IMR-90 (cell line): ENCODE results near the gene GRM8. TPM values are rescaled to one million over a fixed set of nuclear protein-coding genes. Genes with fewer than 3 reads are reported as not detected.

ENCODE experiments used
- ATAC-seq: fragments of 200-7000 bp; cut with Tn5 transposase; 2 replicates; pipeline ENCODE4 v1.9.1; 2020; ENCODE audit warnings: low read depth, mild to moderate bottlenecking, moderate library complexity
- BruUV-seq: library from RNA; stranded (reverse); fragments of 400-500 nt; replicated peaks from 2 replicates; lab custom pipeline; 2021; lab: Mats Ljungman, UMichigan
- CTCF ChIA-PET: fragments of 300-600 bp; formaldehyde crosslinking; extraction: SDS; loops from one replicate; lab custom pipeline; 2021; ENCODE audit warnings: antibody characterized with exemption; lab: Yijun Ruan, JAX
- POLR2A ChIA-PET: fragments of 300-600 bp; sonication (Branson Sonifier 250); formaldehyde crosslinking; loops from one replicate; lab custom pipeline; 2022; ENCODE audit warnings: antibody characterized with exemption; ENCODE audit not compliant: unreplicated experiment; lab: Charles Lee
- DNase-seq: peaks from one replicate; pipeline ENCODE4 v3.0.0; 2013
- H2AFZ ChIP-seq: replicated peaks from 2 replicates; pipeline ENCODE3; 2013; ENCODE audit warnings: low read length, mild to moderate bottlenecking; ENCODE audit not compliant: poor library complexity
- H2AK5ac ChIP-seq: 2 replicates; pipeline ENCODE4 v1.6.1; 2013; ENCODE audit warnings: low read depth, low read length, inconsistent platforms
- H2AK9ac ChIP-seq: replicated peaks from 2 replicates; pipeline ENCODE3; 2013; ENCODE audit warnings: mild to moderate bottlenecking, low read depth, low read length, moderate library complexity; ENCODE audit not compliant: poor library complexity
- H2BK120ac ChIP-seq: 2 replicates; pipeline ENCODE4 v1.6.1; 2013; ENCODE audit warnings: low read depth, low read length, inconsistent platforms
- H2BK15ac ChIP-seq: 3 replicates; pipeline ENCODE4 v1.6.1; 2013; ENCODE audit warnings: low read depth, low read length, inconsistent platforms
- H2BK20ac ChIP-seq: 2 replicates; pipeline ENCODE4 v1.6.1; 2013; ENCODE audit warnings: low read depth, mild to moderate bottlenecking, inconsistent platforms, low read length, moderate library complexity
- H2BK5ac ChIP-seq: 2 replicates; pipeline ENCODE4 v1.6.1; 2013; ENCODE audit warnings: mild to moderate bottlenecking, low read depth, low read length, inconsistent platforms; ENCODE audit not compliant: poor library complexity, severe bottlenecking
- H3K14ac ChIP-seq: replicated peaks from 2 replicates; pipeline ENCODE4 v1.6.1; 2013; ENCODE audit warnings: low read depth, low read length, inconsistent platforms
- H3K18ac ChIP-seq: 2 replicates; pipeline ENCODE4 v1.6.1; 2013; ENCODE audit warnings: low read depth, low read length, control low read depth
- H3K23ac ChIP-seq: 2 replicates; pipeline ENCODE4 v1.6.1; 2013; ENCODE audit warnings: low read depth, low read length, inconsistent platforms
- H3K27ac ChIP-seq: 2 replicates; pipeline ENCODE4 v1.5.1; 2013; ENCODE audit warnings: mild to moderate bottlenecking, control low read depth, low read length; ENCODE audit not compliant: insufficient read depth
- H3K27me3 ChIP-seq: 2 replicates; pipeline ENCODE4 v1.6.1; 2013; ENCODE audit warnings: low read length; ENCODE audit not compliant: control insufficient read depth, insufficient read depth
- H3K36me3 ChIP-seq: 2 replicates; pipeline ENCODE4 v1.6.1; 2013; ENCODE audit warnings: low read length, mixed read lengths; ENCODE audit not compliant: control insufficient read depth, insufficient read depth
- H3K4ac ChIP-seq: 2 replicates; pipeline ENCODE4 v1.6.1; 2013; ENCODE audit warnings: low read depth, low read length, inconsistent platforms
- H3K4me1 ChIP-seq: 2 replicates; pipeline ENCODE4 v1.6.1; 2013; ENCODE audit warnings: low read length, mixed read lengths; ENCODE audit not compliant: control insufficient read depth, insufficient read depth
- H3K4me2 ChIP-seq: 2 replicates; pipeline ENCODE4 v1.6.1; 2013; ENCODE audit warnings: low read depth, mild to moderate bottlenecking, control low read depth, low read length, moderate library complexity
- H3K4me3 ChIP-seq: 2 replicates; pipeline ENCODE4 v1.5.1; 2013; ENCODE audit warnings: low read depth, mild to moderate bottlenecking, control low read depth, low read length, moderate library complexity; ENCODE audit not compliant: insufficient read depth
- H3K56ac ChIP-seq: 2 replicates; pipeline ENCODE4 v1.6.1; 2013; ENCODE audit warnings: low read length, inconsistent platforms; ENCODE audit not compliant: insufficient read depth; ENCODE audit errors: extremely low read depth
- H3K79me1 ChIP-seq, 2 experiments: 2 replicates each; pipeline ENCODE4 v1.6.1; 2013; ENCODE audit warnings: low read length in 2 of 2, inconsistent platforms in 1 of 2, low read depth in 1 of 2
- H3K9ac ChIP-seq: 2 replicates; pipeline ENCODE4 v1.6.1; 2013; ENCODE audit warnings: low read depth, low read length, control low read depth
- H3K9me1 ChIP-seq: 2 replicates; pipeline ENCODE4 v1.6.1; 2013; ENCODE audit warnings: low read length, inconsistent platforms; ENCODE audit not compliant: insufficient read depth
- H3K9me3 ChIP-seq: 2 replicates; pipeline ENCODE4 v1.6.1; 2013; ENCODE audit warnings: low read length; ENCODE audit not compliant: control insufficient read depth, insufficient read depth
- H4K20me1 ChIP-seq: 2 replicates; pipeline ENCODE4 v1.6.1; 2013; ENCODE audit warnings: low read length, inconsistent platforms; ENCODE audit not compliant: insufficient read depth
- H4K5ac ChIP-seq: 2 replicates; pipeline ENCODE4 v1.6.1; 2013; ENCODE audit warnings: mild to moderate bottlenecking, low read depth, low read length, control low read depth
- H4K8ac ChIP-seq, 2 experiments: 2 replicates each; pipeline ENCODE4 v1.6.1; 2013; ENCODE audit warnings: low read depth in 2 of 2, low read length in 2 of 2, control low read depth in 1 of 2, inconsistent platforms in 1 of 2
- H4K91ac ChIP-seq: 2 replicates; pipeline ENCODE4 v1.6.1; 2013; ENCODE audit warnings: low read depth, low read length, inconsistent platforms; ENCODE audit not compliant: insufficient read depth
- CTCF ChIP-seq: conservative IDR thresholded peaks from 2 replicates; pipeline ENCODE4 v1.5.1; 2012; ENCODE audit warnings: mild to moderate bottlenecking, low read depth, low read length, improper control_type of control experiment
- NFE2L2 ChIP-seq: fragments of 150-350 bp; IDR thresholded peaks from 2 replicates; pipeline ENCODE4 v1.6.1; 2016; ENCODE audit warnings: low read depth, mild to moderate bottlenecking, low read length
- WGBS, 2 experiments: methylation state at CpG; one replicate each; pipeline versions ENCODE4 v1.1.5 to v1.1.7; 2013; ENCODE audit warnings: missing lambda C conversion rate in 2 of 2; ENCODE audit not compliant: insufficient read length in 1 of 2; ENCODE audit errors: extremely low coverage in 2 of 2; 5-methylcytosine and 5-hydroxymethylcytosine counted together
- dilution Hi-C: fragments of 300-500 bp; cut with HindIII; formaldehyde crosslinking; loops from one replicate; pipeline ENCODE4 v1.14.3; 2018; ENCODE audit warnings: low sequenced_read_pairs; ENCODE audit not compliant: unreplicated experiment
- in situ Hi-C: fragments of 300-500 bp; cut with MboI; formaldehyde crosslinking; loops from 3 replicates; pipeline ENCODE4 v1.14.3; 2019; ENCODE audit warnings: low sequenced_read_pairs, inconsistent platforms, mixed read lengths
- intact Hi-C: fragments of 100-400 bp; cut with micrococcal nuclease; formaldehyde crosslinking; loops from 2 replicates; pipeline ENCODE4 v1.10.0; 2022
- polyA plus RNA-seq, 3 experiments: library from polyadenylated mRNA; depleted of rRNA; stranded (reverse); fragments of >200 nt; gene quantifications; 2 replicates each; pipeline ENCODE4 v1.2.3, GENCODE V29; 2012; ENCODE audit warnings: low replicate concordance in 1 of 3
- total RNA-seq: library from RNA; depleted of rRNA; stranded (reverse); fragments of >200 nt; gene quantifications from 2 replicates; pipeline ENCODE4 v1.2.3, GENCODE V29; 2012

Gene GRM8
- total and polyA plus RNA-seq, 2 of the 4 experiments (the other 2 are of a cell fraction) = not detected

DNA sequence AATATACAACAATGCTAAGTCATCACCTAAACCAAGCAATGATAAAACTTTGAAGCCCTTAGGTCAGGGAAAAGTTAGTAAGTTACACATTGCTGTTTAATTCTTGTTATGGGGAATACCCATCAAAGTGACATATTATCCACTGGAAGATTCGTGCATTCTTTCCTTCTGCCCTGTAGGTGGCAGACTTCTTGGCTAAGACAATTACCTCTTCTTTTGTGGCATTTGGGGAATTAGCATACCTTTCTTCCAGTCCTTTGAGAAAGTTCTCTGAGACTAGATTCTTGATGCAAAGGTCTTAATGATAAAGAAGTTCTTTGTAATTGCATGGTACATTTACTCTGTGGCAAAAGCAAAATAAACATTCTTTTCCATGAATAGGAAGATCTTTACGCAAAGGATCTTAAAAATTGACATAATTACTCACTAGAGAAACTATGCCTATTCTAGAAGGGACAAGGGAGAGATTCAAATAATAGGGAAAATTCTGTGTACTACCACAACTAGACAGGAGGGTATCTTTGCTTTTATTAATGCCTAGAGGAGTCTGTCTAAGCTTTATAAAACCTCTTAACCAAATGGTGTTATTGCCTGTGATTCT is 395.9 kb downstream of the GRM8 start:
- WGBS, 2 experiments = no CpG with 5 or more reads among the region's 2 CpGs

More for the DNA sequence above, 395.9 kb downstream of the GRM8 start:
- Histone ChIP-seq H2AK9ac (no peak overlapping the region), H3K9me1 (no peaks in the 10 kb centered on the region), H2BK120ac (no peak overlapping the region), H4K5ac (no peak overlapping the region), H3K23ac (no peak overlapping the region), H3K4me3 (no peak overlapping the region), H4K20me1 (no peaks in the 10 kb centered on the region), H2AFZ (no peak overlapping the region), H2BK20ac (no peak overlapping the region), H3K9ac (no peak overlapping the region), H3K18ac (no peak overlapping the region), H4K8ac (no peak overlapping the region), H2BK15ac (no peak overlapping the region), H3K36me3 (no peaks in the 10 kb centered on the region), H3K4ac (no peak overlapping the region), H3K9me3 (peaks cover 5% of the 10 kb centered on the region; the same call in 1 of the 2 replicates), H4K91ac (no peak overlapping the region), H3K27ac (no peak overlapping the region), H3K4me1 (no peaks in the 10 kb centered on the region), H3K14ac (no peak overlapping the region), H3K79me1 (no peaks in the 10 kb centered on the region), H3K56ac (no peak overlapping the region), H3K27me3 (no peaks in the 10 kb centered on the region), H3K4me2 (no peak overlapping the region), H2BK5ac (no peak overlapping the region), H2AK5ac (no peak overlapping the region)
- TF ChIP-seq NFE2L2 (no peak), CTCF (0 out of 2 replicates have a peak, but pooled peaks have one; percentile 22)
- dilution Hi-C loops (no loop called here), in situ Hi-C loops (no loop called here), intact Hi-C loops (no loop called here)
- ChIA-PET POLR2A (no interaction called here), CTCF (interaction anchor here (0.6 kb wide), 1 partner anchor 578 kb away, joined by 3 read pairs; no protein-coding TSS in a partner anchor)
- DNase-seq (no peak), ATAC-seq (no peak)
- BruUV-seq = no TSS peak
